Ishikawa (cell line): ENCODE results near the gene VGLL1.

Source experiments
- CREB1 ChIP-seq: IDR thresholded peaks from 2 replicates; pipeline ENCODE4 v1.6.1; 2012; ENCODE audit warnings: low read depth
- EP300 ChIP-seq: IDR thresholded peaks from 2 replicates; pipeline ENCODE4 v1.6.1; 2012; ENCODE audit warnings: borderline replicate concordance
- FOXM1 ChIP-seq: IDR thresholded peaks from 2 replicates; pipeline ENCODE4 v1.6.1; 2012; ENCODE audit warnings: low read depth, borderline replicate concordance
- RAD21 ChIP-seq: IDR thresholded peaks from 2 replicates; pipeline ENCODE4 v1.6.1; 2012; ENCODE audit warnings: low read depth
- YY1 ChIP-seq: IDR thresholded peaks from 2 replicates; pipeline ENCODE4 v1.6.1; 2012; ENCODE audit warnings: low read depth
- ZBTB7A ChIP-seq: IDR thresholded peaks from 2 replicates; pipeline ENCODE4 v1.6.1; 2012; ENCODE audit warnings: low read depth

GRCh38 chrX:136529795-136530194, 2.2 kb upstream of the VGLL1 start:
- TF ChIP-seq FOXM1 = no peak
- no peak for TF ChIP-seq YY1
- TF ChIP-seq ZBTB7A = no peak
- TF ChIP-seq EP300 = no peak
- TF ChIP-seq RAD21 = no peak
- no peak for TF ChIP-seq CREB1
